Measurements from ENCODE around the gene AMBRA1. TPM values are rescaled to one million over a fixed set of nuclear protein-coding genes. Genes with fewer than 3 reads are reported as not detected.

AMBRA1 gene
- total and polyA plus RNA-seq, 8 donors, result 4.6 to 59.4 (median 23.3) TPM

- Histone ChIP-seq H3K4me3 (no peak overlapping the region), H3K36me3 (peaks cover 0 to 24% (median 20%) of the 10 kb centered on the region in 4 donors), H3K27ac (peak overlapping the region in 4 of 5 donors; percentile 69 to 86 (median 83)), H3K27me3 (no peaks in the 10 kb centered on the region), H3K4me1 (peaks cover 36 to 65% (median 55%) of the 10 kb centered on the region in 4 donors), H3K9me3 (no peaks in the 10 kb centered on the region)
- WGBS, 5 donors, result 83 to 89% (median 87%) methylated on average over 6 to 9 of the region's 9 CpGs
- DNase-seq, result no peak
- TF ChIP-seq EP300 (IDR thresholded peaks at IDR 0.05), result no peak
- TF ChIP-seq POLR2A (IDR thresholded peaks at IDR 0.05), result no peak
- no peak for TF ChIP-seq CTCF (IDR thresholded peaks at IDR 0.05)
- TF ChIP-seq POLR2AphosphoS5 (IDR thresholded peaks at IDR 0.05), result no peak
- intact Hi-C loops (cut with DNase I; ENCODE audit: low total_unique reads), result no loop called here
Observed at GRCh38 chr11:46364056-46364455, 229.8 kb downstream of the AMBRA1 start.

- DNase-seq, result no peak
- Histone ChIP-seq H3K4me3 (peak overlapping the region in 3 of 4 donors; percentile 3 to 18 (median 5)), H3K36me3 (peaks cover 0 to 19% (median 15%) of the 10 kb centered on the region in 4 donors), H3K9me3 (no peaks in the 10 kb centered on the region), H3K4me1 (peaks cover 36 to 70% (median 55%) of the 10 kb centered on the region in 4 donors), H3K27me3 (no peaks in the 10 kb centered on the region), H3K27ac (peak overlapping the region; percentile 11 to 86 (median 81))
- 69 to 79% (median 77%) methylated on average over 13 to 21 of the region's 21 CpGs for WGBS, 5 donors
- intact Hi-C loops (cut with DNase I; ENCODE audit: low total_unique reads), result no loop called here
- TF ChIP-seq CTCF (IDR thresholded peaks at IDR 0.05) (no peak), POLR2AphosphoS5 (IDR thresholded peaks at IDR 0.05) (no peak), POLR2A (IDR thresholded peaks at IDR 0.05) (no peak), EP300 (IDR thresholded peaks at IDR 0.05) (no peak)
Observed at GRCh38 chr11:46363455-46364005, 230.3 kb downstream of the AMBRA1 start.

GRCh38 chr11:46363031-46363407 is 230.8 kb downstream of the AMBRA1 start:
- no peak for TF ChIP-seq EP300 (IDR thresholded peaks at IDR 0.05)
- no peak for TF ChIP-seq CTCF (IDR thresholded peaks at IDR 0.05)
- TF ChIP-seq POLR2AphosphoS5 (IDR thresholded peaks at IDR 0.05), result no peak
- TF ChIP-seq POLR2A (IDR thresholded peaks at IDR 0.05), result no peak
- Histone ChIP-seq H3K9me3 (no peaks in the 10 kb centered on the region), H3K27ac (peak overlapping the region; percentile 39 to 86 (median 81)), H3K4me1 (peaks cover 38 to 75% (median 60%) of the 10 kb centered on the region in 4 donors), H3K4me3 (peak overlapping the region in 3 of 4 donors; percentile 3 to 18 (median 5)), H3K36me3 (peaks cover 0 to 14% (median 10%) of the 10 kb centered on the region in 4 donors), H3K27me3 (no peaks in the 10 kb centered on the region)
- intact Hi-C loops (cut with DNase I; ENCODE audit: low total_unique reads), result no loop called here
- peak; percentile 46 to 79 for DNase-seq
- WGBS, 5 donors, result 52 to 56% (median 54%) methylated on average over 9 of the region's 9 CpGs

- no peaks in the 10 kb centered on the region for H3K27me3 ChIP-seq
- no peak for DNase-seq
- H3K9me3 ChIP-seq, result no peaks in the 10 kb centered on the region
- peaks cover 0 to 10% (median 7%) of the 10 kb centered on the region in 4 donors for H3K36me3 ChIP-seq
- peaks cover 42 to 75% (median 60%) of the 10 kb centered on the region in 4 donors for H3K4me1 ChIP-seq
- peak overlapping the region; percentile 39 to 86 (median 81) for H3K27ac ChIP-seq
- TF ChIP-seq POLR2A (IDR thresholded peaks at IDR 0.05) (no peak), POLR2AphosphoS5 (IDR thresholded peaks at IDR 0.05) (no peak), CTCF (IDR thresholded peaks at IDR 0.05) (no peak), EP300 (IDR thresholded peaks at IDR 0.05) (no peak)
- H3K4me3 ChIP-seq, result peak overlapping the region; percentile 31 to 43 (median 40)
- intact Hi-C loops (cut with DNase I; ENCODE audit: low total_unique reads), result no loop called here
- WGBS, 5 donors, result 76 to 87% (median 83%) methylated on average over 16 to 20 of the region's 20 CpGs
Observed at GRCh38 chr11:46362156-46363030, 231.4 kb downstream of the AMBRA1 start.
